Mammary epithelial cell (primary cell): Measurements from ENCODE around the gene RAPGEFL1.

ENCODE experiments used
- CTCF ChIP-seq, 2 donors: IDR thresholded peaks in 1 of 2; conservative IDR thresholded peaks in 1 of 2; 2 replicates each; pipeline ENCODE4 v1.5.1; 2011 to 2012; ENCODE audit warnings: inconsistent platforms in 2 of 2, low read length in 2 of 2, mild to moderate bottlenecking in 2 of 2, control low read depth in 1 of 2, low read depth in 1 of 2; ENCODE audit not compliant: insufficient read depth in 1 of 2; ENCODE audit errors: extremely low read depth in 1 of 2
- EZH2 ChIP-seq: IDR thresholded peaks from 2 replicates; pipeline ENCODE4 v1.6.1; 2012; ENCODE audit warnings: low read length, inconsistent platforms, borderline replicate concordance

GRCh38 chr17:40148527-40148926 is 28.7 kb upstream of the RAPGEFL1 start:
- no peak for TF ChIP-seq CTCF (conservative IDR thresholded peaks at IDR 0.05 in 1 of 2, IDR thresholded peaks at IDR 0.05 in 1 of 2; ENCODE audit: extremely low read depth in 1 of 2, insufficient read depth in 1 of 2, low read depth in 1 of 2, low read length in 2 of 2)
- TF ChIP-seq EZH2, result no peak
